HepG2 (cell line): Measurements from ENCODE around the gene PAQR6.

ENCODE experiments used
- RFXAP ChIP-seq: sonication (generic); formaldehyde crosslinking; IDR thresholded peaks from 2 replicates; pipeline ENCODE4 v1.4.0; 2020; ENCODE audit warnings: missing genetic modification reagents, borderline replicate concordance
- ZNF557 ChIP-seq: sonication (generic); formaldehyde crosslinking; IDR thresholded peaks from 2 replicates; pipeline ENCODE4 v1.4.0; 2020; ENCODE audit warnings: missing genetic modification reagents

- TF ChIP-seq ZNF557 (CRISPR knock-in tag), result no peak
- TF ChIP-seq RFXAP, result no peak
Measured at GRCh38 chr1:156204686-156205085, 43.2 kb downstream of the PAQR6 start.
